Stimulated activated naive CD8-positive, alpha-beta T cell treated with anti-CD3 and anti-CD28 coated beads, Interleukin-15, amount 100 ng/mL, for 72 hours (primary cell): ENCODE data around the gene ZNF764.
A peak's percentile ranks its signal among the peaks of the same experiment; 100 is the strongest.
"Not testable (repeated sequence)": the region's sequence is repeated elsewhere in the genome, so short reads cannot be mapped to it uniquely, and the experiment has no call there.

Experiments used
- ATAC-seq: fragments of 150-1000 bp; cut with Tn5 transposase; 2 replicates; pipeline ENCODE4 v1.10.0; 2021; ENCODE audit warnings: mild to moderate bottlenecking, moderate library complexity
- DNase-seq, 2 donors: peaks; one replicate each; pipeline ENCODE4 v3.0.0; 2021 to 2022
- H3K27ac Mint-ChIP-seq, 2 donors: one replicate each; pipeline ENCODE4 v1.8.0; 2022; ENCODE audit warnings: mild to moderate bottlenecking in 2 of 2, mixed read lengths in 2 of 2, moderate library complexity in 2 of 2
- H3K27me3 Mint-ChIP-seq: one replicate; pipeline ENCODE4 v1.8.0; 2022; ENCODE audit warnings: mixed read lengths
- H3K4me1 Mint-ChIP-seq: one replicate; pipeline ENCODE4 v1.8.0; 2022; ENCODE audit warnings: mild to moderate bottlenecking, mixed read lengths
- H3K4me3 Mint-ChIP-seq, 2 donors: one replicate each; pipeline ENCODE4 v1.8.0; 2022; ENCODE audit warnings: mild to moderate bottlenecking in 2 of 2, mixed read lengths in 2 of 2, moderate library complexity in 1 of 2
- H3K9me3 Mint-ChIP-seq, 2 donors: one replicate each; pipeline ENCODE4 v1.8.0; 2022; ENCODE audit warnings: mixed read lengths in 2 of 2

ZNF764 gene

DNA sequence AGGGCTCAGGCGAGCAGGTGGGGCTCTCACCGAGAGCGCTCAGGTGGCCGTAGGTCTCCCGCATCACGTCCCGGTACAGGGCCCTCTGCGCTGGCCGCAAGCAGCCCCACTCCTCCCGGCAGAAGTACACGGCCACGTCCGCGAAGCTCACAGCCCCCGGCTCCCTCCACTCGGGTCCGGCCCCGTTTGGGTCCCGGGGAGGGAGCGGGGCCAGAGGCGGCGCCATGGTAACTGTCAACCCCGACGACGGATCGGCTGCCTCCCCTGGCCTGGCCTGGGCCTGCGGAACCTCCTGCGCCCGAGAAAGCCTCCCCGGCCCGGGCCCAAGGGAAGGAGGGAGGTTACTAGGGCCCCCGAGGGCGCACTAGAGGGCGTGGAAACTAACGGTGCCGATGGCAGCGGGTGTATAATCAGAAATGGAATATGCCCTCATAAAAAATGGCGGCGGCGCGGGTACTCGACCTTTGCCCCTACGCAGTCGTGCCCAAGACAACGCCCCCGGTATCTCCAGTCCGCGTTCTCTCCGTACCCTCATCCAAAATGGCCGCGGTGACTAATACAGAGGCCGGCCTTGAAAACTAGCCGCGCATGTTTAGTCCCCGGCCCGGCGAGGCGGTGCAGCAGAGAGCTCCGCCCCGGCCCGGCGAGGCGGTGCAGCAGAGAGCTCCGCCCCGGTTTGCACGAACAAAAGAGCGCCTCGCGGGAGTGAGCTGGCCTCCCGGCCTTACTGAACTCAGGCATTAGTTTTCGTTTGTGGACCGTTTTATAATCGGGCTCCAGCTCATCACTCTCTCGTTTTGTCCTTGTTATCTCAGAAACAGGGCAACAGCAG is at the start of gene ZNF764:
Gene ZNF764, minus strand, starts transcription at position 418 of the 832 bp plus-strand sequence. Its CDS starts 192 bp downstream, at position 226.
- H3K27me3 Mint-ChIP-seq, result no peaks in the 10 kb centered on the region
- DNase-seq (peak; percentile 95 to 98), ATAC-seq (peak; percentile 96)
- H3K4me3 Mint-ChIP-seq, result peak within 1 kb of the TSS; percentile 88 to 92
- peaks cover 77% of the 10 kb centered on the region for H3K4me1 Mint-ChIP-seq
- peak within 1 kb of the TSS; percentile 90 to 98 for H3K27ac Mint-ChIP-seq
- H3K9me3 Mint-ChIP-seq, result no peaks in the 10 kb centered on the region

DNA sequence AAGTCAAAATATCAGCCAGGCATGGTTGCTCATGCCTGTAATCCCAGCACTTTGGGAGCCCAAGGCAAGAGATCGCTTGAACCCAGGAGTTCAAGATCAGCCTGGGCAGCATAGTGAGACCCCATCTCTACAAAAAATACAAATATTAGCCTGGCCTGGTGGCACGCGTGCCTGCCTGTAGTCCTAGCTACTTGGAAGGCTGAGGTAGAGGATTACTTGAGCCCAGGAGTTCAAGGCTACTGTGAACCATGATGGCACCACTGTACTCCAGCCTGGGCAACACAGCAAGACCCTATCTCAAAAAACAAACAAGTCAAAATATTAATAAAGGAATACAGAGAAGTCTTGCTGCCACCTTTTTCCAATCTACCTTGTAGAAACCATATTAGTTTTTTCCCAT is 47.8 kb upstream of the ZNF764 start:
- H3K27ac Mint-ChIP-seq, result no peak overlapping the region
- DNase-seq, result no peak
- peaks cover 36% of the 10 kb centered on the region for H3K4me1 Mint-ChIP-seq
- H3K4me3 Mint-ChIP-seq, result no peak overlapping the region
- no peaks in the 10 kb centered on the region for H3K27me3 Mint-ChIP-seq
- no peak for ATAC-seq
- H3K9me3 Mint-ChIP-seq, result no peaks in the 10 kb centered on the region

DNA sequence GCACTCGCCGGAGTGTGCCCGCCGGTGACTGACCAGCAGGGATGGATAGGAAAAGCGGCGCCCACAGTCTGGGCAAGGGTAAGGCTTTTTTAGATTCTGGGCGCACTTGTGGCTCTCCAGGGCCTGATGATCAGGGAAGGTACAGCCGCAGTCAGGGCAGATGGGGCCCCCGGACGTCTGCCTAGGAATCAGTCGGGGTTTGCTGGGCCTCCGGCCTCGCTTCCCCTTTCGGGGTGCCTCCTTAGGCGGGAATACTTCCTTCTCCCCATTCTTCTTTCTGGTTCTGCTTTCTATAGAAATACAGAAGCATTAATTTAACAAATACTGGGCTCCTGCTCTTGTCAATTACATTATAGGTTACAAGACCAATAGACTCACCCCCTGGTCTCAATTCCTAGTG is 47.0 kb upstream of the ZNF764 start:
- no peaks in the 10 kb centered on the region for H3K9me3 Mint-ChIP-seq
- peak overlapping the region in 1 of 2 donors; percentile 67 for H3K27ac Mint-ChIP-seq
- peaks cover 28% of the 10 kb centered on the region for H3K4me1 Mint-ChIP-seq
- no peak for ATAC-seq
- H3K27me3 Mint-ChIP-seq, result no peaks in the 10 kb centered on the region
- DNase-seq, result no peak
- no peak overlapping the region for H3K4me3 Mint-ChIP-seq

DNA sequence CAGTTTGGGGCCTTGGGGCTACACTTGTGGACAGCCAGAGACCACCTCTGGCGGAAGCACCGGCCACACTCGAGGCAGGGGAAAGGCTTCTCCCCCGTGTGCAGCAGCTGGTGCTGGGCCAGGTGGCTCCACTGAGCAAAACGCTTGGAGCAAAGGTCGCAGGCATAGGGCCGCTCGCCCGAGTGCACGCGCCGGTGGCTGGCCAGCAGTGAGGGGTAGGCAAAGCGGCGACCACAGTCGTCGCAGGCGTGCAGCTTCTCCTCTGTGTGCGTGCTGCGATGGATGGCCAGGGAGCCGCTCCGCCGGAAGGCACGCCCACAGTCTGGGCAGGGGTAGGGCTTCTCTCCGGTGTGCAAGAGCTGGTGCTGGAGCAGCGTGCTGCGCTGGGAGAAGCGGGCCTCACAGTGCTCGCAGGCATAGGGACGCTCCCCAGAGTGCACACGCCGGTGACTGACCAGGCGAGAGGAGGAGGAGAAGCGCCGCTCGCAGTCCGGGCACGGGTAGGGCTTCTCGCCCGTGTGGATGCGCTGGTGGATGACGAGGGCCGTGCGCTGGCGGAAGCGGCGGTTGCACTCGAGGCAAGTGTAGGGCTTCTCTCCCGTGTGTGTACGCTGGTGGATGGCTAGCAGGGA is 46.3 kb upstream of the ZNF764 start:
- ATAC-seq (peak; percentile 28), DNase-seq (no peak)
- Mint-ChIP-seq H3K27ac (no peak overlapping the region), H3K4me1 (peaks cover 27% of the 10 kb centered on the region), H3K4me3 (no peak overlapping the region), H3K9me3 (no peaks in the 10 kb centered on the region), H3K27me3 (no peaks in the 10 kb centered on the region)

DNA sequence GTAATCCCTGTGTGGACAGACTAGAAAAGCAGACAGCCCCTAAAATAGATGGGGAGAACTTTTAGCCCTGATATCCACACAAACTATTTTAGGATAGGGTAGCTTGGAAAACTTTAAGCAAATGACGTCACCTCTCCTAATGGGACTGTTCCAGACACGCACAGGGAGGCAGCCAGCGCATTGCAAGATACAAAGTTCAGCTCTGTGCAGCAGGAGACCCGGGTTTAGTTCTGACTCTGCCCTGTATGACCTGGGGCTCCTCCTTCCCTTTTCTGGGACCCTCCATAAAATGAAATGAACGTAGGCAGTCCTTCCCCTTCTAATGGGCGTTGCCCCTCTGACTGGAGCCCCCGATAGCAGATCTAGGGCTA is 45.8 kb upstream of the ZNF764 start:
- ATAC-seq (no peak), DNase-seq (no peak)
- Mint-ChIP-seq H3K4me3 (no peak overlapping the region), H3K9me3 (no peaks in the 10 kb centered on the region), H3K4me1 (peaks cover 23% of the 10 kb centered on the region), H3K27me3 (no peaks in the 10 kb centered on the region), H3K27ac (no peak overlapping the region)

DNA sequence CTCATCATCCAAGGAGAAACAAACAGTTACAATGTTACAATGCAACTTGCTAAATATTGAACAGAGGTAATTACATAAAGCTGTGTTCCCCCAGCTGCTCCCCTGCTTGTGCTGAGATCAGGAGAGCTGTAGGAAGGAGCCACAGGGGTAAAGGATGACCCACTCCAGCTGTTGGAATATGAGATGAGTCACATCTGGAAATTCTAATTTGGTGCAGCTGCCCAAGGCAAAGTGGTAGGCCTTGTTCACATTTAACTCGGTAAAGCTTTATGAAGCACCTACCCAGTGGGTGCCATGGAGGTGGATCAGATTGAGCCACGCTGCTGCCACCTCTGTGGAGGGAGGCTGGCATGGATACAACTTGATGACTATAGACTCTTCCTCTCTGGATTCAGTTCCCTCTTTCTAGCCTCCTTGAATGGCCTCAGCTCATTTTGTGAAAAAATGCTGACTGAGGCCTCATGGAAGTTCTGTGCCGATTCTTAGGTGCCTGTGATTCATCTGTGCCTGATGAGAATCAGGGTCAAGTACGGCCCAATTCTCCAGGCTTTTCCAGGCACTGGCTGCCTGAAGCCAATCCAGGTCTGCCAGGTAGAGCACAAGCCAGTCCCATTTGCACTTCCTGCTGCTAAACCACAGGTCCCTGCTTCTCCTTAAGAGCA is 44.6 kb upstream of the ZNF764 start:
- peaks cover 20% of the 10 kb centered on the region for H3K4me1 Mint-ChIP-seq
- ATAC-seq (no peak), DNase-seq (no peak)
- H3K27ac Mint-ChIP-seq, result peak overlapping the region in 1 of 2 donors; percentile 79
- H3K9me3 Mint-ChIP-seq, result no peaks in the 10 kb centered on the region
- H3K27me3 Mint-ChIP-seq, result no peaks in the 10 kb centered on the region
- H3K4me3 Mint-ChIP-seq, result no peak overlapping the region

DNA sequence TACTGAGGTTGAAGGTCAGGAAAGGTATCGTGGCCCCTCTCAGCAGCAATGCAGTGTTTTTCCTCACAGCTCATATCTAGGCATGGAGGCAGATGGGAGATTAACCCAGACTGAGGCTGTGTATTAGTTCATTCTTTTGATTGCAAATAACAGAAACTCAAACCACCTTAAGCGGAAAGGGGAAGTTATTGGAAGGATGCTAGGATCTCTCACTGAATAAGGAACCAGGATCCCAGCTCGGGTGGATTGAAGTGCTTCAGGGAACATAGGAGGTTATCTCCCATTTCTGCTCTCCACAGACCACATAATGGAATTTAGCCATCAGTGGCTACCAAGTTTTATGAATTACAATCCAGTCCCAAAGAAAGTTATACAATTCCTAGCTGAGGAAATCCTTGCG is 43.8 kb upstream of the ZNF764 start:
- no peak for ATAC-seq
- H3K27me3 Mint-ChIP-seq, result no peaks in the 10 kb centered on the region
- DNase-seq, result no peak
- no peak overlapping the region for H3K27ac Mint-ChIP-seq
- H3K4me3 Mint-ChIP-seq, result no peak overlapping the region
- no peaks in the 10 kb centered on the region for H3K9me3 Mint-ChIP-seq
- peaks cover 16% of the 10 kb centered on the region for H3K4me1 Mint-ChIP-seq

DNA sequence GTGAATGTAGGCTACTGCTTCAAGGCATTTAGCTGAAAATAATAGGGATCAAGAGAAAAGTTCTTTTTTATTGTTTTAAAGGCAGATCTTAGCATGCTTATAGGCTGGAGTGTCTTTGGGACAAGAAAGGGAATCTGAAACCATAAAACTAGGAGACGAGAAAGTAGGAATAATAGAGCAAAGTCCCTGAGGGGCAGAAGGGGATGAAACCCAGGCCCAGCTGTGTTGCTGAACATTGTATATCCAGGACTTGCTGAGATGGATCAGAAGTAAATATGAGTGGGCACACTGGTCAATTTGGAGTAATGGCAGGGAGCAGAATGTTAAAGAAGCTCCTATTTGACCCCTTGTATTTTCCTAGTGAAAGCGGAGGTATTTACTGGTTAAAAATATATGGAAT is 42.8 kb upstream of the ZNF764 start:
- DNase-seq (no peak), ATAC-seq (no peak)
- no peaks in the 10 kb centered on the region for H3K9me3 Mint-ChIP-seq
- no peak overlapping the region for H3K27ac Mint-ChIP-seq
- no peak overlapping the region for H3K4me3 Mint-ChIP-seq
- H3K4me1 Mint-ChIP-seq, result peaks cover 16% of the 10 kb centered on the region
- no peaks in the 10 kb centered on the region for H3K27me3 Mint-ChIP-seq

DNA sequence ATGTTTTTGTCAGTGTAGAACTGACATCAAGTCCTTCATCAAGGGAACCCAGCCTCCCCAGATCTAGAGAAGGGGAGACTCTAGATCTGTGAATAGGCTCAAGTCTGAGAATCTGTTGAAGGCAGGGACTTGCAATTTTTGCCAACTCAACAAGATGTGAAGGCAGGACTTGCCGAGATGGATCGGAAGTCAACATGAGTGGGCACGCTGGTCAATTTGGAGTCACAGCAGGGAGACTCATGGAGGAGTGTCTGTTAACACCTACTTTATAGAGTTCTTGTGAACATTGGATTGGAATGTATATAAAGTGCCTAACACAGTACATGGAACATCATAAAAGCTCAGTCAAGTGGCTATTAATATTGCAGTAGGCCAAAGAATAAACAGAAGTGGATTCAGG is 42.0 kb upstream of the ZNF764 start:
- ATAC-seq (no peak), DNase-seq (no peak)
- Mint-ChIP-seq H3K4me3 (no peak overlapping the region), H3K27ac (no peak overlapping the region), H3K4me1 (peaks cover 16% of the 10 kb centered on the region), H3K27me3 (no peaks in the 10 kb centered on the region), H3K9me3 (no peaks in the 10 kb centered on the region)

DNA sequence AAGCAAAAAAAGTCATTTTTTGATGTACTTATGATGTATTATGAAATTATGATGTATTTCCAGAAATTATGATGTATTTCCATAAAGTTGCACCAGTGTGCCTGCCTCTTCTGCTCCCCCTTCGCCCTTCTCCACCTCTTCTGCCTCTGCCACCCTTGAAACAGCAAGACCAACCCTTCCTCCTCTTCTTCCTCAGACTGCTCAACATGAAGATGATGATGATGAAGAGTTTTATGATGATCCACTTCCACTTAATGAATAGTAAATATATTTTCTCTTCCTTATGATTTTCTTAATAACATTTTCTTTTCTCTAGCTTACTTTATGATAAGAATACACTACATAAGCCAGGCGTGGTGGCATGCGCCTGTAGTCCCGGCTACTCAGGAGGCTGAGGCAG is 34.7 kb upstream of the ZNF764 start:
- DNase-seq (no peak), ATAC-seq (no peak)
- Mint-ChIP-seq H3K4me3 (no peak overlapping the region), H3K9me3 (no peaks in the 10 kb centered on the region), H3K27ac (peak overlapping the region in 1 of 2 donors; percentile 73), H3K4me1 (peaks cover 1% of the 10 kb centered on the region), H3K27me3 (no peaks in the 10 kb centered on the region)

DNA sequence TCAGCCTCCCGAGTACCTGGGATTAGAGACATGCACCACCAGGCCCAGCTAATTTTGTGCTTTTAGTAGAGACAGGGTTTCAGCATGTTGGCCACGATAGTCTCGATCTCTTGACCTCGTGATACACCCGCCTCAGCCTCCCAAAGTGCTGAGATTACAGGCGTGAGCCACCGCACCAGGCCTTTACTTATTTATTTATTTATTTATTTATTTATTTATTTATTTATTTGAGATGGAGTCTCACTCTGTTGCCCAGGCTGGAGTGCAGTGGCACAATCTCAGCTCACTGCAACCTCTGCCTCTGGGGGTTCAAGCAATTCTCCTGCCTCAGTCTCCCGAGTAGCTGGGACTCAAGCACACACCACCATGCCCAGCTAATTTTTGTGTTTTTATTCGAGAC is 32.7 kb upstream of the ZNF764 start:
- DNase-seq, ATAC-seq, H3K4me1 Mint-ChIP-seq, H3K4me3 Mint-ChIP-seq, H3K27me3 Mint-ChIP-seq, H3K9me3 Mint-ChIP-seq, H3K27ac Mint-ChIP-seq: not testable (repeated sequence)

DNA sequence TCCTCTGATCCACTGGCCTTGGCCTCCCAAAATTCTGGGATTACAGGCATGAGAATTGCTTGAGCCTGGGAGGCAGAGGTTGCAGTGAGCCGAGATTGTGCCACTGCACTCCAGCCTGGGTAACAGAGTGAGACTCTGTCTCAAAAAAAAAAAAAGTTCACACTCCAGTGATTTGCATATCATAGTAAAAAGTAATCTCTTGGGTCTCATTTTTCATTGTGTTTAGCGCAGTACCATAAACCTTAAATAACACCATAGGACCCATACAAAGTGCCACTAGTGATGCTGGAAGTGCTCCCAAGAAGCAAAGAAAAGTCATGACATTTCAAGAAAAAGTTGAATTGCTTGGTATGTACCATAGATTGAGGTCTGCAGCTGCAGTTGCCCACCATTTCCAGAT is 31.4 kb upstream of the ZNF764 start:
- peaks cover 12% of the 10 kb centered on the region for H3K4me1 Mint-ChIP-seq
- H3K4me3 Mint-ChIP-seq, H3K9me3 Mint-ChIP-seq, DNase-seq, H3K27me3 Mint-ChIP-seq, H3K27ac Mint-ChIP-seq, ATAC-seq: not testable (repeated sequence)

DNA sequence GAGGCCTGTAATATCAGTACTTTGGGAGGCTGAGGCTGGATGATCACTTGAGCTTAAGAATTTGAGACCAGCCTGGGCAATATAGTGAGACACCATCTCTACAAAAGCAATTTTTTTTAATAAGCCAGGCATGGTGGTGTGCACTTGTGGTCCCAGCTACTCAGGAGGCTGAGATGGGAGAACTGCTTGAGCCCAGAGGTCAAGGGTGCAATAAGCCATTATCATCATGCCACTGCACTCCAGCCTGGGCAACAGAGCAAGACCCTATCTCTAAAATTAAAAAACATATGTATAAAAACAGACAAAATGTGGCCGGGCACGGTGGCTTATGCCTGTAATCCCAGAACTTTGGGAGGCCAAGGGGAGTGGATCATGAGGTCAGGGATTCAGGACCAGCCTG is 30.5 kb upstream of the ZNF764 start:
- Mint-ChIP-seq H3K27me3 (no peaks in the 10 kb centered on the region), H3K4me3 (no peak overlapping the region), H3K27ac (peak overlapping the region in 1 of 2 donors; percentile 34), H3K9me3 (no peaks in the 10 kb centered on the region), H3K4me1 (peaks cover 19% of the 10 kb centered on the region)
- no peak for DNase-seq
- no peak for ATAC-seq

DNA sequence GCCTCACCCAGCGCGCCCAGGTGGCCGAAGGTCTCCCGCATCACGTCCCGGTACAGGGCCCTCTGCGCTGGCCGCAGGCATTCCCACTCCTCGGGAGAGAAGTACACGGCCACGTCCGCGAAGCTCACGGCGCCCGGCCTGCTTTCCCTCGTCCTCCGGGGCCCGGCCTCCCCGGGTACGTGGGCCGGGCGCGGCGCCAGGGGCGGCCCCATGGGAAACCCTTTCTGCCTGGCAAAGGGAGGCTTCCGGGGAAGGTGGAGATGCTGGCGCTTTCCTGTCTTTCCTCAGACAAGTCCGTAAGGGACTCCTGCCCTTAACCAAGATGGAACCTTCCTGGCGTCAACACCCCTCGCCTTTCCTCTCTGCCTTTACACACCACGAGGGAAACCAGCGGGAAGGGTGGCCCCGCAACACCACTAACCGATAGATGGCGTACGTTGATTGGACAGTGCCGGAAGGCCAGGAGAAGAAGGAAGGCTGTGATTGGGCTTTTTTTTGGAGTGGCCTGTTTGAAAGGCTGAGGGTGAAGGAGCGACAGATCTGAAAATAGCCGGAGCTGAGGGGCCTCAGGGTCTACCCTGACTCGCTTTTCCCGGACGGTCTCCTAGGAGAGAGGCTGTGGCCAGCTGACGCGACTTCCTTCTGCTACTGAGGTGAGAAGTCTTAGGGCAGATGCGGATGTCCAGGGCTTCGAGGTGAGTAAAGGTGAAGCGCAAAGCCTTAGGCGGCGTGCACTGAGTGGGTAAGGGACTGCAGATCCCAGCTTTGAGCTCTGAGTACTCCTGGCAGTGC is 27.4 kb upstream of the ZNF764 start, which contains the start of gene ZNF785:
Gene ZNF785, minus strand, starts transcription at position 298 of the 792 bp plus-strand sequence. Its CDS starts 86 bp downstream, at position 212.
- peak; percentile 90 to 96 for DNase-seq
- peak; percentile 99 for ATAC-seq
- Mint-ChIP-seq H3K4me1 (peaks cover 37% of the 10 kb centered on the region), H3K9me3 (no peaks in the 10 kb centered on the region), H3K27me3 (no peaks in the 10 kb centered on the region), H3K27ac (peak within 1 kb of the TSS; percentile 94 to 98), H3K4me3 (peak within 1 kb of the TSS; percentile 91 to 97)

DNA sequence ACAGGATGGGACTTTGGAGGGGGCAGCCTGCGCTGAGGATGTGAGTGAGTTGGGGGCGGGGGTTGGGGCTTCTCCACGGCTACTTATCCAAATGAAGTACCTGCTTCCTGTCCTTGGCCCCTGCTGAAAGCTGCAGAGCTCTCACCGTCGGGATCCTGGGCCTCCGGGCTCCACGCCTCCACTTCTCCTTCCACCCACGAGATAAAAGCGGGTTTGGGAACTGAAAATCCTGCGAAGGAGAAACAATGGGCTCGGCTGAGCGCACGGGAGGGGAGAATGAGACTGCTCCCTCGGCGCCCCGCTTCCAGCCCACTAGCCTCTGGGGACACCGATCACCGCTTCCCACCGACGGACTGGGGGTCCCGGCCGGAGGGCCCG is 26.8 kb upstream of the ZNF764 start:
- ATAC-seq, result peak; percentile 47
- Mint-ChIP-seq H3K4me1 (peaks cover 37% of the 10 kb centered on the region), H3K27ac (peak overlapping the region; percentile 94), H3K4me3 (peak overlapping the region; percentile 91 to 97), H3K9me3 (no peaks in the 10 kb centered on the region), H3K27me3 (no peaks in the 10 kb centered on the region)
- no peak for DNase-seq
